ENCODE measurements around the gene RYR1. TPM values are rescaled to one million over a fixed set of nuclear protein-coding genes. Genes with fewer than 3 reads are reported as not detected.

Gene RYR1
- total RNA-seq, 4 donors from 2014 or later: 8.4 to 35.1 (median 16.6) TPM

DNA sequence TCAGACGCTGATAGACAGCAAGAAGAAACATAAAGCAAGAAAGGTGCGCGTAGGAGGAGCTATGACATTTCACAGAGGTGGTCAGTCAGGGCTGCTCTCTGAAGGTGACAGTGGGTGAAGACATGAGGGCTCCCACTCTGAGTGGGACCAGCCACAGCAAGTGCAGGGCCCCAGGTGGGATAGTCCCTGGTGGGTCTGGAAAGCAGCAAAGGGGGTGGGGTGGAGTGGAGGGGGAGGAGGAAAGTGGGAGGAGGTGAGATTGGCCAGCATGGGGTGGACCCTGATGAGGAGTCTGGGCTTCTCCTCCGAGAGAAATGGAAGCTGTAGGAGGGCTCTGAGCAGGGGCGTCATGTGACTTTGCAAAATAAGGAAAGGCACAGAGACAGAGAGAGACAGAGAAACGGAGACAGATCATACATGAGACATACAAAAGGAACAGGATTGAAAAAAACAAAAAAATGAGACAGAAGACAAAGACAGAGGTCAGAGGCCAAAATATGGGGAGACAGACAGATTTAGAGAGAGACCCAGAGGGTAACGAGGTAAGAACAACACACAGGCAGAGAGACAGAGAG lies 181.6 kb downstream of the RYR1 start:
- WGBS, 2 donors: 74 to 82% methylated on average over 7 of the region's 7 CpGs
- no peak for DNase-seq (ENCODE audit: low spot score in 2 of 2)
- no peak overlapping the region for H3K4me3 ChIP-seq (ENCODE audit: low read depth, poor library complexity, severe bottlenecking)
- intact Hi-C loops (cut with DNase I; ENCODE audit: low total_unique reads): loop anchor here (10.0 kb wide), 1 partner anchor 100 kb away; no protein-coding TSS in a partner anchor
- TF ChIP-seq, protein P1, sequence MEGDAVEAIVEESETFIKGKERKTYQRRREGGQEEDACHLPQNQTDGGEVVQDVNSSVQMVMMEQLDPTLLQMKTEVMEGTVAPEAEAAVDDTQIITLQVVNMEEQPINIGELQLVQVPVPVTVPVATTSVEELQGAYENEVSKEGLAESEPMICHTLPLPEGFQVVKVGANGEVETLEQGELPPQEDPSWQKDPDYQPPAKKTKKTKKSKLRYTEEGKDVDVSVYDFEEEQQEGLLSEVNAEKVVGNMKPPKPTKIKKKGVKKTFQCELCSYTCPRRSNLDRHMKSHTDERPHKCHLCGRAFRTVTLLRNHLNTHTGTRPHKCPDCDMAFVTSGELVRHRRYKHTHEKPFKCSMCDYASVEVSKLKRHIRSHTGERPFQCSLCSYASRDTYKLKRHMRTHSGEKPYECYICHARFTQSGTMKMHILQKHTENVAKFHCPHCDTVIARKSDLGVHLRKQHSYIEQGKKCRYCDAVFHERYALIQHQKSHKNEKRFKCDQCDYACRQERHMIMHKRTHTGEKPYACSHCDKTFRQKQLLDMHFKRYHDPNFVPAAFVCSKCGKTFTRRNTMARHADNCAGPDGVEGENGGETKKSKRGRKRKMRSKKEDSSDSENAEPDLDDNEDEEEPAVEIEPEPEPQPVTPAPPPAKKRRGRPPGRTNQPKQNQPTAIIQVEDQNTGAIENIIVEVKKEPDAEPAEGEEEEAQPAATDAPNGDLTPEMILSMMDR (IDR thresholded peaks at IDR 0.05): no peak
- TF ChIP-seq POLR2A (IDR thresholded peaks at IDR 0.05): no peak

DNA sequence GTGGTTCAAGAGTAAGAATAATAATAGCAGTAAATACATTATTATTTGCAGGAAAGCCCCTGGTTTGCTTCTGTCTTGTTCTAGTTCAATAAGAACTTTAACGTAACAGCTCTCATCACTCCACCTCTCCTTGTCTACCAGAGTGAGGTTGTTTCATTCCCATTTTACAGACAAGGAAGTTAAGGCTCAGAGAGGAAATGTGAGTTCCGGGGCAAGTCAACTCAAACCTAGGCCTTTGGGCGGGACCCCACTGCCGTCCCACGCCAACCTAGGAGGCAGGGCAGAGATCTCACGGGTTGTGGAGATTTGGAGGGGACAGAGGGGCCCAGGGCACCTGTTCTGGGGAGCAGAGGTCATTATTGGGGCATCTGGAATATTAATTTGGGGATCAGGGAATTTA lies 182.8 kb downstream of the RYR1 start:
- H3K4me3 ChIP-seq (ENCODE audit: low read depth, poor library complexity, severe bottlenecking): no peak overlapping the region
- intact Hi-C loops (cut with DNase I; ENCODE audit: low total_unique reads): loop anchor here (10.0 kb wide), 1 partner anchor 101 kb away; no protein-coding TSS in a partner anchor
- TF ChIP-seq POLR2A (IDR thresholded peaks at IDR 0.05): no peak
- TF ChIP-seq, protein P1 (IDR thresholded peaks at IDR 0.05): no peak
- no peak for DNase-seq (ENCODE audit: low spot score in 2 of 2)
- 84% methylated on average over 6 of the region's 6 CpGs for WGBS, 2 donors

DNA sequence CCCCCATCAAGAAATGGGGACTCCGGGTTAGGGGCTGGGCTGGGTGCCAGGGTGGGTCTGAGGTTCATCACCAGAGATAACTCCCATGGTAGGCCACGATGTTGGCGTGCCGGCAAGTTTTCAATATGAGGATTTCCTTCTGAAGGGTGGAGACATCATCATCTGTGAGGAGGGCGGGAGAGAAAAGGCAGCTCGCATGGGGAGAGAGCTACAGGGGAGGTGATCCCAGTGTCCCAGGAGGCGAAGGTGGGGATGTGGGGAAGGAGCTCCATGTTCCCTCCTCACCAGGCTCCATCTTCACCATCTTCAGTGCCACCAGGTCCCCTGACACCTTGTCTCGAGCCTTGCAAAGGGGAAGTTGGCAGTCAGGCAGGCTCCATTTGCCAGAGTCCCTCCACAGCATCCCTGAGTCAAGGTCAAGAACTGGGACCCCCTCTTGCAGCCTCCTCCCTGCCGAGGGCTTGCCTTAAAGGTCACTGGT lies 183.8 kb downstream of the RYR1 start:
- intact Hi-C loops (cut with DNase I; ENCODE audit: low total_unique reads): loop anchor here (10.0 kb wide), 1 partner anchor 103 kb away; no protein-coding TSS in a partner anchor
- no peak overlapping the region for H3K4me3 ChIP-seq (ENCODE audit: low read depth, poor library complexity, severe bottlenecking)
- no peak for TF ChIP-seq POLR2A (IDR thresholded peaks at IDR 0.05)
- TF ChIP-seq, protein P1 (IDR thresholded peaks at IDR 0.05): no peak
- no peak for DNase-seq (ENCODE audit: low spot score in 2 of 2)
- WGBS, 2 donors: 71 to 73% methylated on average over 9 of the region's 9 CpGs

DNA sequence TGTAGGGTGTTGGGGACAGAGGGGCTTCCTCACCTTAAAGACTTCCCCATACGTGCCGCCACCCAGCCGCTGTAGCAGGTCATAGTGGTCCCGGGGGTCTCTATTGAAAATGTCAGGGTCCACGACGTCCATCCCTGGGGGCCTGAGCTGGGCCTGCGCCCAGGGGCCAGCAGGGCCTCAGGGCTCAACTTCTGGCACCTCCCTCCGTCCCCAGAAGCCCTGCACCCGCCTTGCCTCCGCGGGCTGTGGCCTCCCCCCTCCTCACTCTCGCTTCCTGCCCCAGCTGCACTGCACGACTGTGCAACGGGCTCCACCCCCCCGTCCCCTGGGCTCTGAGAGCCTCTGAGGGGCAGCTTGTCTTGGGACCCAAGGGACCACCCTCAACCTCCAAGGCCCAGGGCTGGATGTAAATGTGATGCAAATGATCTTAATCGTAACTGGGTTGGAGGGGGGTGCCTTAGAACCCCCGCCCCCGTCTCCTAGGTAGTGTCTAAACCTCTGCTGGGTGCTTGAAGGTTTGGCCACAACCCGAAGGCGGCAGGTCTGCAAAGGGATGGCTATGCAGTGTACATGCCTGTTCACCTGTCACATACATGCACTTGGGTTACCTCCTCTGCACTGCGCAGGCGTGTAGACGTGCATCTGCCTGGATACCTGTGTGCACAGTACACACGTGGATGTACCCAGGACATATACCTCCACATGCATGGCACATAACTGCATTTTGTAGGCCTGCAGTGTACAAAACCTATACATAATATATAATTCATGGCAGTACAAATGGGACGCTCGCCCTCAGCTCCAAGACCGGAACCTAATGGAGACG lies 184.5 kb downstream of the RYR1 start, which contains the start of gene MAP4K1:
Gene MAP4K1 (minus strand): TSS at position 190 of the 826 bp plus-strand sequence. CDS start 58 bp downstream, at position 132.
- peak in 1 of 2 donors; percentile 90 for DNase-seq (ENCODE audit: low spot score in 2 of 2)
- WGBS, 2 donors: 23 to 28% methylated on average over 20 to 22 of the region's 28 CpGs
- intact Hi-C loops (cut with DNase I; ENCODE audit: low total_unique reads): loop anchor here (10.0 kb wide), 1 partner anchor 103 kb away; no protein-coding TSS in a partner anchor
- no peak for TF ChIP-seq POLR2A (IDR thresholded peaks at IDR 0.05)
- TF ChIP-seq, protein P1 (IDR thresholded peaks at IDR 0.05): no peak
- peak within 1 kb of the TSS; percentile 30 for H3K4me3 ChIP-seq (ENCODE audit: low read depth, poor library complexity, severe bottlenecking)

DNA sequence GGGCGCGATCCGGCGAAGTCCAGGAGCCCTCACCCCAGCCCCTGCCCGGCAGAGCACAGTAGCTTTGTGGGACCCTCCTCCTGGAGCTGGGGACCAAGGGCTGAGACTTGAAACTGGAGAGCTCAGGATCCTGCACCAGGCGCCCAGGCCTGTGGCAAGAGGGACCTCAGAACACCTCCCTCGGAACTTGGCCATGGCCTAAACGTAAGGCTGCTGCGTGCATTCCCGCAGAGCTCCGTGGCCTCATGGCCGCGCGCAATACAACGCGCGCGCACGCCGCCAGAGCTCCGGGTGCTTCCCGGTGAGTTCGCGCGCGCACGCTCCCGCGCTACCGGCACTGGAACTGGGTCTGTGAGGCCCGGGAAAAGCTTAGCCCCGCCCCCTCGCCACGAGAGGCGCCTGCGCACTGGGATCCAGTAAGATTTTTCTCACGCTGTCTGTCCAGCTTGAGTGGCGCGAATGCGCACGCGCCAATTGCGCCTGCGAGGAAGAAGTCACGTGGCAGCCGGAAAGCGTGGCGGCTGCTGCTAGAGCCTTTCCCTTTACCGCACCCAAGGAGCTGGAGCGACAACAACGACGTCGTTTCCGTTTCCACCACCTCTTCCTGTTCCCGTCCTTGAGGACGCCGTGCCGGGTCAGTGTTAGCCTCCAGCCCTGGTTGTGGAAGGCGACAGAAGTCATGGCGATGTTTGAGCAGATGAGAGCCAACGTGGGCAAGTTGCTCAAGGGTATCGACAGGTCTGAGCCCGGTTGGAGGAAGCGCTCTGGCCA lies 185.3 kb downstream of the RYR1 start, which contains the start of gene EIF3K:
Gene EIF3K (plus strand): TSS at position 599 of the 771 bp plus-strand sequence. CDS start 81 bp downstream, at position 680.
- 1% methylated on average over 63 to 64 of the region's 64 CpGs for WGBS, 2 donors
- intact Hi-C loops (cut with DNase I; ENCODE audit: low total_unique reads): loop anchor here (10.0 kb wide), 1 partner anchor 104 kb away; no protein-coding TSS in a partner anchor
- H3K4me3 ChIP-seq (ENCODE audit: low read depth, poor library complexity, severe bottlenecking): peak within 1 kb of the TSS; percentile 92
- DNase-seq (ENCODE audit: low spot score in 2 of 2): peak; percentile 98 to 100
- TF ChIP-seq, protein P1 (IDR thresholded peaks at IDR 0.05): no peak
- TF ChIP-seq POLR2A (IDR thresholded peaks at IDR 0.05): peak in 1 of 2 donors; percentile 21

Measured in lower leg skin (tissue), 4 donors.